OCI-LY7 (cell line): Measurements from ENCODE around the gene SMC4. TPM values are rescaled to one million over a fixed set of nuclear protein-coding genes. Genes with fewer than 3 reads are reported as not detected.

Source experiments
- BruUV-seq: library from RNA; stranded (reverse); fragments of 400-500 nt; replicated peaks from 2 replicates; lab custom pipeline; 2021; lab: Mats Ljungman, UMichigan
- CTCF ChIA-PET: fragments of 300-600 bp; sonication (Branson Sonifier 250); formaldehyde crosslinking; loops from one replicate; lab custom pipeline; 2022; ENCODE audit warnings: antibody characterized with exemption; ENCODE audit not compliant: unreplicated experiment; lab: Charles Lee
- POLR2A ChIA-PET: fragments of 300-600 bp; sonication (Branson Sonifier 250); formaldehyde crosslinking; loops from one replicate; lab custom pipeline; 2022; ENCODE audit warnings: antibody characterized with exemption; lab: Charles Lee
- DNase-seq: peaks from one replicate; pipeline ENCODE4 v3.0.0-alpha.2; 2015; ENCODE audit warnings: low spot score
- H2AFZ ChIP-seq: fragments of 200-600 bp; sonication (generic), shearing (Covaris generic); 2 replicates; pipeline ENCODE4 v1.6.1; 2014; ENCODE audit warnings: mild to moderate bottlenecking, antibody characterized with exemption, low read length, moderate library complexity
- H3K27ac ChIP-seq: fragments of 200-600 bp; sonication (generic); 2 replicates; pipeline ENCODE4 v1.5.1; 2014; ENCODE audit warnings: mixed run types, low read depth, mild to moderate bottlenecking, moderate library complexity, low read length, inconsistent platforms; ENCODE audit not compliant: poor library complexity, severe bottlenecking
- H3K36me3 ChIP-seq: fragments of 200-600 bp; sonication (generic); 2 replicates; pipeline ENCODE4 v1.6.1; 2014; ENCODE audit warnings: mild to moderate bottlenecking, antibody characterized with exemption, low read length, moderate library complexity, mixed read lengths; ENCODE audit not compliant: insufficient read depth
- H3K4me1 ChIP-seq: fragments of 200-600 bp; sonication (generic); 2 replicates; pipeline ENCODE4 v1.5.1; 2014; ENCODE audit warnings: mild to moderate bottlenecking, low read length; ENCODE audit not compliant: insufficient read depth, poor library complexity, severe bottlenecking
- H3K4me2 ChIP-seq: fragments of 200-600 bp; sonication (generic); 2 replicates; pipeline ENCODE4 v1.6.1; 2014; ENCODE audit warnings: mild to moderate bottlenecking, low read length
- H3K4me3 ChIP-seq: fragments of 200-600 bp; sonication (generic); 2 replicates; pipeline ENCODE4 v1.5.1; 2014; ENCODE audit warnings: mild to moderate bottlenecking, low read depth, low read length; ENCODE audit not compliant: poor library complexity, severe bottlenecking
- H3K79me2 ChIP-seq: fragments of 200-600 bp; sonication (generic); 2 replicates; pipeline ENCODE4 v1.6.1; 2016; ENCODE audit warnings: low read depth, mild to moderate bottlenecking, low read length, moderate library complexity, mixed read lengths; ENCODE audit not compliant: insufficient read depth
- H3K9me2 ChIP-seq: fragments of 200-600 bp; sonication (generic); 2 replicates; pipeline ENCODE4 v1.6.1; 2016; ENCODE audit warnings: mild to moderate bottlenecking, low read length, mixed read lengths; ENCODE audit not compliant: insufficient read depth
- H3K9me3 ChIP-seq: fragments of 200-600 bp; sonication (generic); 2 replicates; pipeline ENCODE4 v1.6.1; 2014; ENCODE audit warnings: mild to moderate bottlenecking, mixed run types, low read length, mixed read lengths
- H4K20me1 ChIP-seq: fragments of 200-600 bp; sonication (generic); 2 replicates; pipeline ENCODE4 v1.6.1; 2014; ENCODE audit warnings: mild to moderate bottlenecking, antibody characterized with exemption, low read length, moderate library complexity, mixed read lengths; ENCODE audit not compliant: insufficient read depth
- CTCF ChIP-seq: fragments of 200-600 bp; sonication (generic); conservative IDR thresholded peaks from 2 replicates; pipeline ENCODE4 v1.5.1; 2014; ENCODE audit warnings: mild to moderate bottlenecking, antibody characterized with exemption, low read length, moderate library complexity, mixed read lengths
- EZH2phosphoT487 ChIP-seq: fragments of 200-600 bp; sonication (generic); IDR thresholded peaks from 2 replicates; pipeline ENCODE4 v1.6.1; 2018; ENCODE audit warnings: low read depth, borderline replicate concordance, mild to moderate bottlenecking, mixed run types, antibody characterized with exemption, low read length, moderate library complexity, mixed read lengths
- intact Hi-C: fragments of 100-400 bp; cut with micrococcal nuclease; formaldehyde crosslinking; loops from one replicate; pipeline ENCODE4 v1.10.0; 2022; ENCODE audit not compliant: unreplicated experiment
- total RNA-seq, 2 experiments: library from RNA; depleted of rRNA in 1 of 2; stranded (reverse); fragments of >200 nt in 1 of 2; shearing (Covaris generic) in 1 of 2; gene quantifications; 2 replicates each; pipeline ENCODE4 v1.2.3, GENCODE V29; 2014 to 2022

SMC4 gene
- total RNA-seq, 2 experiments from 2014 or later, result 316 to 352 TPM

DNA sequence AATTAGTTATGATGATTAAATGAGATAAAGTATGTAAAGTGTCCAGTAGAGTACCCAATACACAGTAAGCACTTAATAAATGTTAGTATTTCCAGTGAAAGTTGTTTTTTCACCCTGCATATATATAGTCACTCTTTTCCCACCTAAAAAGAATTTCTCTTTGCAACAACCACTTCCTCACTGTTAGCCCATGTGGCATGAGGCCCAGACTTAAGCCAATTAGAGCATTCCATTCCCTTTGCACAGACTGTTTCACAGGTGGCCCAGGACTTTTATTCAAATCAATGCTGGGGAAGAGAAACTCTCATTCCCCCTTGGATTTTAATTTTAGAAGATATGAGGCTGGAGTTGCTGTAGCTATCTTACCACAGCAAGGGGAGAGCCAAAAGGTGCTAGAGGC is 4.2 kb upstream of the SMC4 start:
- CTCF ChIA-PET, result no interaction called here
- H3K4me2 ChIP-seq, result peak overlapping the region; percentile 26
- H3K9me3 ChIP-seq, result no peaks in the 10 kb centered on the region
- POLR2A ChIA-PET, result interaction anchor here (0.6 to 2.6 kb wide), 5 partner anchors 12 to 54 kb away, joined by 3 to 11 read pairs (median 3); partner anchors contain the start of gene TRIM59
- H3K27ac ChIP-seq, result no peak overlapping the region
- no peak for DNase-seq
- H2AFZ ChIP-seq, result no peak overlapping the region
- H3K9me2 ChIP-seq, result no peaks in the 10 kb centered on the region
- intact Hi-C loops, result no loop called here
- peaks cover 57% of the 10 kb centered on the region for H3K79me2 ChIP-seq
- TF ChIP-seq CTCF, result no peak
- no peak for TF ChIP-seq EZH2phosphoT487
- H3K36me3 ChIP-seq, result peaks cover 8% of the 10 kb centered on the region
- no peak overlapping the region for H3K4me3 ChIP-seq
- H3K4me1 ChIP-seq, result peaks cover 38% of the 10 kb centered on the region
- no TSS peak for BruUV-seq
- peaks cover 9% of the 10 kb centered on the region; the same call in 1 of the 2 replicates for H4K20me1 ChIP-seq

GRCh38 chr3:160398820-160399124 is 678 bp upstream of the SMC4 start:
- Histone ChIP-seq H3K4me3 (peak overlapping the region; percentile 100), H3K4me1 (peaks cover 39% of the 10 kb centered on the region), H3K4me2 (peak overlapping the region; percentile 84), H3K9me3 (no peaks in the 10 kb centered on the region), H3K9me2 (no peaks in the 10 kb centered on the region), H3K36me3 (peaks cover 43% of the 10 kb centered on the region), H3K27ac (peak overlapping the region; percentile 92), H4K20me1 (peaks cover 42% of the 10 kb centered on the region), H3K79me2 (peaks cover 88% of the 10 kb centered on the region), H2AFZ (peak overlapping the region; percentile 79)
- TF ChIP-seq EZH2phosphoT487 (no peak), CTCF (no peak)
- BruUV-seq, result no TSS peak
- intact Hi-C loops, result loop anchor here (1.0 to 2.0 kb wide), 3 partner anchors 50 to 356 kb away; partner anchors contain the start of gene KPNA4
- CTCF ChIA-PET, result no interaction called here
- no peak for DNase-seq
- POLR2A ChIA-PET, result interaction anchor here (0.7 to 1.0 kb wide), 5 partner anchors 9 to 231 kb away, joined by 3 to 8 read pairs (median 5); no protein-coding TSS in a partner anchor

GRCh38 chr3:160400030-160400701 is 716 bp downstream of the SMC4 start:
- ChIA-PET CTCF (no interaction called here), POLR2A (interaction anchor here (0.8 to 1.4 kb wide), 5 partner anchors 14 to 49 kb away, joined by 3 to 9 read pairs (median 3); partner anchors contain the start of gene TRIM59)
- intact Hi-C loops, result no loop called here
- TF ChIP-seq EZH2phosphoT487 (no peak), CTCF (no peak)
- Histone ChIP-seq H2AFZ (no peak overlapping the region; the same call in 1 of the 2 replicates), H3K79me2 (peaks cover 96% of the 10 kb centered on the region), H3K4me1 (peaks cover 50% of the 10 kb centered on the region), H3K4me3 (peak overlapping the region; percentile 100), H3K9me3 (no peaks in the 10 kb centered on the region), H3K36me3 (peaks cover 57% of the 10 kb centered on the region), H3K4me2 (peak overlapping the region; percentile 84), H4K20me1 (peaks cover 54% of the 10 kb centered on the region), H3K9me2 (no peaks in the 10 kb centered on the region), H3K27ac (peak overlapping the region; percentile 92)
- peak; percentile 50 for DNase-seq
- BruUV-seq, result no TSS peak
